ENCODE data around the gene RAB3IL1.

The RAB3IL1 gene

DNA sequence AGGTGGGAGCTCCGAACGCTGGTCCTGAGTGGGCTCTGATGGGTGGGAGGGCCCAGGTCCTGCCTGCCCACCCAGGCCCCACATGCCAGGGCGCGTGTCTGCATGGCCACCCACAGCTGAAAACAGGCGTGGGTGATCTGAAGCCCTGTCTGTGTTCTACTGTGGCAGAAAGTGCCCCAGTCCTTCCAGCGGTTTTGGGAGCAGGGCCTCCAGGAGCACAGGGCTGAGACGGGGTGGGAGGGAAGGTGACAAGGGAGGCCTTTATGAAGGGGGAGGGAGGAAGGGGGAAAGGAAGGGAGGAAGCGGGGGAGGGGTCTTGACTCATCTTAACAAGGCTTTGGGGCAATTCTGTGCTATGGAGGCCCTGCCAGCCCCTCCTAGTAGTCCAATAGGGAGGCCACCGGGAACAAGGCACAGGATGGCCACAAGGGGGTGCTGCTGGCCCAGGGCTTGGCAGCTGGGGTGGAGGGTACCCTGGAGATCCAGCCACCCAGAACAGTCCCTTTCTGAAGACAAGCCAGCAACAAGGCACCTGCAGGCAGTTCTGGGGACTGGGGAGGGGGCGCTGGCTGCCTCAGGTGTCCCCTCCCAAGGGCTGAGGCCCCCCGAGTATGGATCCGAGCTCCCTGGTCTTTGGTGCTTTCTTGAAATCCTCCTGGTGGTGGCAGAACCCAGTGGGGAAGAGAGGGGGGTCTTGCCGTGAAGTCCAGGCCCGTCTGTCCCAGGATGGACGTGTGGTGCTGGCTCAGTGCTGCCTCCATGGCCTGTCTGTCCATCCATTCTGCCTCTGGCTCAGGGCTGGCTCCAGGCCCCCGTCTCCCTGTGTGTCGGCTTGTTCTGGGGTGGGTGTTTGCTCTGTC, 19.7 kb downstream of the RAB3IL1 start:
- no peak overlapping the region for H3K4me3 ChIP-seq (replicated peaks; ENCODE audit: low read depth, low read length)
- TF ChIP-seq, protein P1, sequence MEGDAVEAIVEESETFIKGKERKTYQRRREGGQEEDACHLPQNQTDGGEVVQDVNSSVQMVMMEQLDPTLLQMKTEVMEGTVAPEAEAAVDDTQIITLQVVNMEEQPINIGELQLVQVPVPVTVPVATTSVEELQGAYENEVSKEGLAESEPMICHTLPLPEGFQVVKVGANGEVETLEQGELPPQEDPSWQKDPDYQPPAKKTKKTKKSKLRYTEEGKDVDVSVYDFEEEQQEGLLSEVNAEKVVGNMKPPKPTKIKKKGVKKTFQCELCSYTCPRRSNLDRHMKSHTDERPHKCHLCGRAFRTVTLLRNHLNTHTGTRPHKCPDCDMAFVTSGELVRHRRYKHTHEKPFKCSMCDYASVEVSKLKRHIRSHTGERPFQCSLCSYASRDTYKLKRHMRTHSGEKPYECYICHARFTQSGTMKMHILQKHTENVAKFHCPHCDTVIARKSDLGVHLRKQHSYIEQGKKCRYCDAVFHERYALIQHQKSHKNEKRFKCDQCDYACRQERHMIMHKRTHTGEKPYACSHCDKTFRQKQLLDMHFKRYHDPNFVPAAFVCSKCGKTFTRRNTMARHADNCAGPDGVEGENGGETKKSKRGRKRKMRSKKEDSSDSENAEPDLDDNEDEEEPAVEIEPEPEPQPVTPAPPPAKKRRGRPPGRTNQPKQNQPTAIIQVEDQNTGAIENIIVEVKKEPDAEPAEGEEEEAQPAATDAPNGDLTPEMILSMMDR (IDR thresholded peaks at IDR 0.05; ENCODE audit: low read length, missing control alignments): peak; percentile 90
- DNase-seq (ENCODE audit: low read depth): peak; percentile 73

DNA sequence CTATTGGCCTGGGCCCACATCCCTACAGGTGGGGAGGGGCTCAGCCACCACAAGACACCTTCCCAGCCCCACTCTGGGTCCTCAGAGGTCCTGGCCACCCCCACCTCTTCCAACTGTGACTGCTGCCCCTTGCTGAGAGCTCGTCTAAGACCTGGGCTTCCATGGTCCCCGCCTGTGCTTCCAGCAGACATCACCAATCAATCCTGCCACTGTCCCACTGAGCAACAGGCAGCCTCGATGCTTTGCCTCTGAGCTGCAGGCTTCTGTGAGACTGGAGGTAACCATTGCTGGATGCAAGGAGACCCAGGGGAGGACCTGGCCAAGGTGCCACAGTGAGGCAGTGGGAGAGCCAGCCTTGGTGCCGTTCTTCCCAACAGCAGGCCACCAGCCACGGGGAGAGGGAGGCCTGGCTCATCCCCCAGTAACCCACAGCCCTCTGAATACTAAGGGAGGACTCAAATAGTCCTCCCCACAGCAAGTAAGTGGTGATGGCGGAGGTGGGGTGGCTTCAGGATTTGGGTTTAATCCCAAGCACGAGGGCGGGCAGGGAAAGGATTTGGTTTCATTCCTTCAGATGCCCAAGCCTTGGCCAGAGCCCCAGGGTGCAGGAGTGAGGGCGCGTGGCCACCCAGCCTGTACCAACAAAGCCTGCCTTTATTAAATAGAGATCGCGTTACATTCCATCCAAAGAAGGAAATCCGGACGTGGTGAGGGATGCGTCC, 20.5 kb downstream of the RAB3IL1 start:
- no peak overlapping the region for H3K4me3 ChIP-seq (replicated peaks; ENCODE audit: low read depth, low read length)
- TF ChIP-seq, protein P1 (IDR thresholded peaks at IDR 0.05; ENCODE audit: low read length, missing control alignments): no peak

DNA sequence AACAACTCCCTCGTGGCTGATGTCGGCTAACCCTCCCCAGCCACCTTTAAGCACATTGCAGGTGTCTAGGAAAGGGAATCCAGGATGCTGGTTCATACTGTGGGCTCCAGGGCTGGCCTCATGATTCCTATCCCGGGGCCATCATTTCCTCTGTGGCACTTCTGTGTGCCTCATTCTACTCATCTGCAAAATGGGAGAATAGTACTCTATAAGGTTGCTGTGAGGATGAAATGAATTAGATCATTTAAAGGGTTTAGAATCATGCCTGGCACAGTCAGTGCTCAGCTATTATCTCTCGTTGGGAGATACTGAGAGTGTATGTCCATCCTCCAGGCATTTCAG, 21.7 kb downstream of the RAB3IL1 start:
- no peak overlapping the region for H3K4me3 ChIP-seq (replicated peaks; ENCODE audit: low read depth, low read length)
- TF ChIP-seq, protein P1 (IDR thresholded peaks at IDR 0.05; ENCODE audit: low read length, missing control alignments): no peak
- no peak for DNase-seq (ENCODE audit: low read depth)

More for the DNA sequence above, 20.5 kb downstream of the RAB3IL1 start:
- no peak for DNase-seq (ENCODE audit: low read depth)

DNA sequence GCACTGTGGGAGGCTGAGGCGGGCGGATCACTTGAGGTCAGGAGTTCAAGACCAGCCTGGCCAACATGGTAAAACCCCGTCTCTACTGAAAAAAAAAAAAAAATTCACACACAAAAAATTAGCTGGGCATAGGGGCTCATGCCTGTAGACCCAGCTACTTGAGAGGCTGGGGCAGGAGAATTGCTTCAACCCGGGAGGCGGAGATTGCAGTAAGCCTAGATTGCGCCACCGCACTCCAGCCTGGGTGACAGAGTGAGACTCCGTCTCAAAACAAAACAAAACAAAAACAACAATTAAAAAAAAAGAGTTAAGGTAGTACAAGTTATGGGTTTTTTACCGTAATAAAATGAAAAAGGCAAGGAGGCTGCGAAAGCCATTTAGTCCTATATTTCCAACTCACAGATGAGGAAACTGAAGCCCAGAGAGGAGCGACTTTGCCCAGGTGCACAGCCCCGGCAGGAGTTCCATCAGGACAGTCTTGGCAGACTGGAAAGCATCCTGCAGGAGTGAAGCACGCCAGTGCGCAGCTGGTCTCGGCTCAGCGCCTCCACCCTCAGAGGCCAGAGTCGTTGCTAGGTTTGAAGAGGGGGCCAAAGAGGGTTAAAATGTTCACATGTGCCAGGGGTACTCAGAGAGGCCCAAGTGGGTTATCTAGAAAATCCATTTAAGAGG, 22.2 kb downstream of the RAB3IL1 start:
- DNase-seq (ENCODE audit: low read depth): no peak
- H3K4me3 ChIP-seq (replicated peaks; ENCODE audit: low read depth, low read length): no peak overlapping the region
- TF ChIP-seq, protein P1 (IDR thresholded peaks at IDR 0.05; ENCODE audit: low read length, missing control alignments): no peak

DNA sequence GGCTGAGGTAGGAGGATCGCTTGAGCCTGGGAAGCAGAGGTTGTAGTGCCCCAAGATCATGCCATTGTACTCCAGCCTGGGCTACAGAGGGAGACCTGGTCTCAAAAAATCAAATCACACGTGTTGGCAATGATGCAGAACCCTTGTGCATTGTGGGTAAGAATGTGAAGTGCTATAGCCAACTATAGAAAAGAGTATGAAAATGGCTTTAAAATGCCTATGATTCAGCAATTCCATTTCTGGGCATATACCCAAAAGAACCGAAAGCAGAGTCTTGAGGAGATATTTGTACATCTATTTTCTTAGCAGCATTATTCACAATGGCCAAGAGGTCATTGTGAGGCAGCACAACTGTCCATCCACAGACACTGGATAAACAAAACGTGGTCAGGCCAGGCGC, 23.4 kb downstream of the RAB3IL1 start:
- TF ChIP-seq, protein P1 (IDR thresholded peaks at IDR 0.05; ENCODE audit: low read length, missing control alignments): no peak
- peak; percentile 94 for DNase-seq (ENCODE audit: low read depth)
- H3K4me3 ChIP-seq (replicated peaks; ENCODE audit: low read depth, low read length): no peak overlapping the region

DNA sequence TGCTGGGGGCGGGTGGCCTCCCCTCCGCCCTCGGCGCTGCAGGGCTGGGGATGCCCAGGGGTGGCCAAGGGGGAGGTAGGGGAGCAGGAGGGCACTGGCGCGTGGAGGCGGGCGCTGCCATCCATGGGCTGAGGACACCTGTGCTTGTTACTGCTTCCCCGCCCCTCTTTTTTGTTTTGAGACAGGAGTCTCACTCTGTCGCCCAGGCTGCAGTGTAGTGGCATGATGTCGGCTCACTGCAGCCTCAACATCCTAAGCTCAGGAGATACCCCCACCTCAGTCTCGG, 25.3 kb downstream of the RAB3IL1 start:
- no peak overlapping the region for H3K4me3 ChIP-seq (replicated peaks; ENCODE audit: low read depth, low read length)
- TF ChIP-seq, protein P1 (IDR thresholded peaks at IDR 0.05; ENCODE audit: low read length, missing control alignments): no peak
- DNase-seq (ENCODE audit: low read depth): no peak

Measured in fibroblast of pulmonary artery (primary cell).